Measurements from ENCODE around the gene BCDIN3D.

DNA sequence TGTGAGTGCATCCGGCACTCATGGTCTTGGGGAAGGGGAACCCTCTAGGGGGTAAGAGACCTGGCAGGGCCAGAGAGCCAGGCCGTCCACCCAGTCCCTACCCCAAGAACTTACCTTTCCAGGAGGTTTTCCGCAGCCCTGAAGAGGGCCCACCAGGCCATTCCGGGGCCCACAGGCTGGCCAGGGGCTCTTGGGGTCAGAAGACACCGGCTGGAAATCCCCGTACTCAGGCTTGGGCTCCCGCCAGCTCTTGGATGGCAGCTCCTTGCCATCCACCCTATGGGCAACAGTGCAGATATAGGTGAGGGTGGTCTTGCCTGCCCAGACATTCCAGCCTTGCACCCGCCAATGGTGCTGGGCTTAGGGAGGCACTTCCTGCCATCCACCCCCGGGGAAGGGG, 49.3 kb downstream of the BCDIN3D start:
- TF ChIP-seq, protein P1, sequence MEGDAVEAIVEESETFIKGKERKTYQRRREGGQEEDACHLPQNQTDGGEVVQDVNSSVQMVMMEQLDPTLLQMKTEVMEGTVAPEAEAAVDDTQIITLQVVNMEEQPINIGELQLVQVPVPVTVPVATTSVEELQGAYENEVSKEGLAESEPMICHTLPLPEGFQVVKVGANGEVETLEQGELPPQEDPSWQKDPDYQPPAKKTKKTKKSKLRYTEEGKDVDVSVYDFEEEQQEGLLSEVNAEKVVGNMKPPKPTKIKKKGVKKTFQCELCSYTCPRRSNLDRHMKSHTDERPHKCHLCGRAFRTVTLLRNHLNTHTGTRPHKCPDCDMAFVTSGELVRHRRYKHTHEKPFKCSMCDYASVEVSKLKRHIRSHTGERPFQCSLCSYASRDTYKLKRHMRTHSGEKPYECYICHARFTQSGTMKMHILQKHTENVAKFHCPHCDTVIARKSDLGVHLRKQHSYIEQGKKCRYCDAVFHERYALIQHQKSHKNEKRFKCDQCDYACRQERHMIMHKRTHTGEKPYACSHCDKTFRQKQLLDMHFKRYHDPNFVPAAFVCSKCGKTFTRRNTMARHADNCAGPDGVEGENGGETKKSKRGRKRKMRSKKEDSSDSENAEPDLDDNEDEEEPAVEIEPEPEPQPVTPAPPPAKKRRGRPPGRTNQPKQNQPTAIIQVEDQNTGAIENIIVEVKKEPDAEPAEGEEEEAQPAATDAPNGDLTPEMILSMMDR (IDR thresholded peaks at IDR 0.05; ENCODE audit: poor library complexity): no peak
- no peak for TF ChIP-seq EZH2 (IDR thresholded peaks at IDR 0.05; ENCODE audit: borderline replicate concordance)

Measured in hepatocyte (in vitro differentiated cells).